PFSK-1 (cell line): Measurements from ENCODE around the gene NLRP5.

Experiments
- FOXP2 ChIP-seq: optimal IDR thresholded peaks from 2 replicates; pipeline ENCODE3; 2011; ENCODE audit warnings: borderline replicate concordance, control low read depth, inconsistent platforms; ENCODE audit not compliant: insufficient read depth; ENCODE audit errors: extremely low read length, extremely low read depth
- POLR2AphosphoS5 ChIP-seq: IDR thresholded peaks from 2 replicates; pipeline ENCODE4 v1.6.1; 2012; ENCODE audit warnings: low read depth, mild to moderate bottlenecking, control low read depth, low read length, moderate library complexity
- SIN3A ChIP-seq: IDR thresholded peaks from 2 replicates; pipeline ENCODE4 v1.6.1; 2012; ENCODE audit warnings: mild to moderate bottlenecking, low read length, moderate library complexity, borderline replicate concordance; ENCODE audit not compliant: insufficient read depth
- TAF1 ChIP-seq: IDR thresholded peaks from 2 replicates; pipeline ENCODE4 v1.6.1; 2012; ENCODE audit warnings: low read length, control low read depth, borderline replicate concordance; ENCODE audit not compliant: insufficient read depth
- TF ChIP-seq, protein P1 (sequence below), 2 experiments: IDR thresholded peaks; 2 replicates each; pipeline versions ENCODE4 v1.6.1 to v1.8.0; 2011 to 2012; ENCODE audit warnings: low read depth in 2 of 2, low read length in 2 of 2, control low read depth in 1 of 2, inconsistent platforms in 1 of 2, mild to moderate bottlenecking in 1 of 2, moderate library complexity in 1 of 2; ENCODE audit not compliant: insufficient read depth in 1 of 2

NLRP5 gene

DNA sequence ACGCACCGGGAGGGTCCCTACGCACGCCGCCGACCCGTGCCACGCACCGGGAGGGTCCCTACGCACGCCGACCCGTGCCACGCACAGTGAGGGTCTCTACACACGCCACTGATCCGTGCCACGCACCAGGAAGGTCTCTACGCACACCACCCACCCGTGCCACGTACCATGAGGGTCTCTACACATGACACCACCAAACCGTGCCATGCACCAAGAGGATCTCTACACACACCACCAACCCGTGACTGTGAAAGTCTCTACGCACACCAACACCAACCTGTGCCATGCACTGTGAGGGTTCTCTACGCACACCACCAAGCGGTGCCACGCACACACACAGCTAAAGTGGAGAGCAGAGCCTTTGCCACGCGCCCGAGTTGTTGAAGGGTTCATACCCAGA, 117.8 kb downstream of the NLRP5 start:
- TF ChIP-seq POLR2AphosphoS5 (no peak), TAF1 (no peak), FOXP2 (no peak), SIN3A (no peak)
- TF ChIP-seq, protein P1, sequence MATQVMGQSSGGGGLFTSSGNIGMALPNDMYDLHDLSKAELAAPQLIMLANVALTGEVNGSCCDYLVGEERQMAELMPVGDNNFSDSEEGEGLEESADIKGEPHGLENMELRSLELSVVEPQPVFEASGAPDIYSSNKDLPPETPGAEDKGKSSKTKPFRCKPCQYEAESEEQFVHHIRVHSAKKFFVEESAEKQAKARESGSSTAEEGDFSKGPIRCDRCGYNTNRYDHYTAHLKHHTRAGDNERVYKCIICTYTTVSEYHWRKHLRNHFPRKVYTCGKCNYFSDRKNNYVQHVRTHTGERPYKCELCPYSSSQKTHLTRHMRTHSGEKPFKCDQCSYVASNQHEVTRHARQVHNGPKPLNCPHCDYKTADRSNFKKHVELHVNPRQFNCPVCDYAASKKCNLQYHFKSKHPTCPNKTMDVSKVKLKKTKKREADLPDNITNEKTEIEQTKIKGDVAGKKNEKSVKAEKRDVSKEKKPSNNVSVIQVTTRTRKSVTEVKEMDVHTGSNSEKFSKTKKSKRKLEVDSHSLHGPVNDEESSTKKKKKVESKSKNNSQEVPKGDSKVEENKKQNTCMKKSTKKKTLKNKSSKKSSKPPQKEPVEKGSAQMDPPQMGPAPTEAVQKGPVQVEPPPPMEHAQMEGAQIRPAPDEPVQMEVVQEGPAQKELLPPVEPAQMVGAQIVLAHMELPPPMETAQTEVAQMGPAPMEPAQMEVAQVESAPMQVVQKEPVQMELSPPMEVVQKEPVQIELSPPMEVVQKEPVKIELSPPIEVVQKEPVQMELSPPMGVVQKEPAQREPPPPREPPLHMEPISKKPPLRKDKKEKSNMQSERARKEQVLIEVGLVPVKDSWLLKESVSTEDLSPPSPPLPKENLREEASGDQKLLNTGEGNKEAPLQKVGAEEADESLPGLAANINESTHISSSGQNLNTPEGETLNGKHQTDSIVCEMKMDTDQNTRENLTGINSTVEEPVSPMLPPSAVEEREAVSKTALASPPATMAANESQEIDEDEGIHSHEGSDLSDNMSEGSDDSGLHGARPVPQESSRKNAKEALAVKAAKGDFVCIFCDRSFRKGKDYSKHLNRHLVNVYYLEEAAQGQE (IDR thresholded peaks at IDR 0.05; ENCODE audit: insufficient read depth in 1 of 2, low read depth in 2 of 2, low read length in 2 of 2), result no peak

DNA sequence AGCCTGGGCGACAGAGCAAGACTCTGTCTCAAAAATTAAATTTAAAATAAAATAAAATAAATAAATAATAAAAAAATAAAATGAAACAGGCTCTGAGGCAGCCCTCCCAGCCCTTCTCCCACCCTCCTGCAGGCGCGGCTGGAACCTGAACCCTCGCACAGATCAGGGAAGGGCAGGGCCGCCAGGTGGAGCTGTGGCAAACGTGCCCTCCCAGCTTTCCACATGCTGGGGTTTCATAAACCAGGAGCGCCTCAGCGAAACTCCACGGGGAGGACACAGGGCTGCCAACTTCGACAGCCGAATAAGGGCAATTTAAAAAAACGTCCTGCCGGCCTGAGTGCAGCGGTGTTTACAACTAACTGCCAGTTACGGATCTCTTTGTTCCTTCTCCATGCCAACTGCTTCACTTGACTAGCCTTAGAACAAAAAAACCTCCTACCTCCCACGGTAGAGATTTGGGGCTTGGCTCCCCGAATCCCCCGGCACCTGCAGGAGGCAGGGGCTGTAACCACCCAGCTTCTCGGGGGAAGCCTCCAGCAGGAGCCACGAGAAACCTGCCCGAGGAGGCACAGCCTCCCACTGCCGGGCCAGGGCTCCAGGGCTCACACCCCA, 118.6 kb downstream of the NLRP5 start:
- TF ChIP-seq POLR2AphosphoS5 (no peak), FOXP2 (peak; percentile 41)
- TF ChIP-seq, protein P1 (IDR thresholded peaks at IDR 0.05; ENCODE audit: insufficient read depth in 1 of 2, low read depth in 2 of 2, low read length in 2 of 2), result no peak

DNA sequence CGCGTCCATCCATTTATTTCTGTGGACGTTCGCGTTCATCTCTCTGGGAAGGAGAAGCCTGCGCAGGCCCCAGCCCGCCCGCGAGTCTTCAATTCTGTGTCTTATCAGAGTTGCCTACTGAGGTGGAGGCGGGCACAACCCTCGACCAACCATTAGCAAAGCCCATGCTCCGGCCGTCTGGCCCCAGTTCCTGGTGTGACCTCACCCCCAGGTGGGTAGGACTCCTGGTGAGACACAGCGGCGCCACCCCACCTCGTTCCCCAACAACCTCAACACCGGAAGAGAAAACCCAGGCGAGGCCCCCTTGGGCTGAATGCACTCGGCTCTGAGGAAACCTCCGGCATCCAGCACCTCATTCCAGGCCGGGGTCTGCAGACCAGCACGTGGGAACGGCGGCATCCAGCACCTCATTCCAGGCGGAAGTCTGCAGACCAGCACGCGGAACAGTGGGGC, 119.8 kb downstream of the NLRP5 start:
- TF ChIP-seq, protein P1 (IDR thresholded peaks at IDR 0.05; ENCODE audit: insufficient read depth in 1 of 2, low read depth in 2 of 2, low read length in 2 of 2), result no peak
- TF ChIP-seq POLR2AphosphoS5, result no peak
- TF ChIP-seq SIN3A, result no peak
- no peak for TF ChIP-seq FOXP2
- no peak for TF ChIP-seq TAF1

DNA sequence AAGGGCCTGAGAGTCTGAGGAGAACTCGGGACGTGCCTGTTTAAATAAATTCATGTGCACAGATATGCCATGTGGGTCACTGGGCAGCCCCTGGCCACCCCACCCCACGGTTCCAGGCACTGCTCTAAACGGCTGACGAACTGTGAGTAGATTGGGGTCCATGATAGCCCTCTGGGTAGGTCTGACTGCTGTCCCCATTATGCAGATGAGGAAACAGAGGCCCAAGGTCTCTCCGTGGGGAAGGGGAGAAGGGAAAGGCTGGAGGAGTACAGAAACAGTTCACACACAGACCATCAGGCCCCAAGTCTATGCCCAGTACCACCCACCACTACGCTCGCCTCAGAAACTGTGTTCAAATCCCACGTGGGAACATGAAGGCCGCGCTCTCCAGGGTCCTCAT, 120.4 kb downstream of the NLRP5 start:
- TF ChIP-seq FOXP2 (no peak), POLR2AphosphoS5 (no peak), SIN3A (no peak), TAF1 (no peak)
- TF ChIP-seq, protein P1 (IDR thresholded peaks at IDR 0.05; ENCODE audit: insufficient read depth in 1 of 2, low read depth in 2 of 2, low read length in 2 of 2), result no peak

DNA sequence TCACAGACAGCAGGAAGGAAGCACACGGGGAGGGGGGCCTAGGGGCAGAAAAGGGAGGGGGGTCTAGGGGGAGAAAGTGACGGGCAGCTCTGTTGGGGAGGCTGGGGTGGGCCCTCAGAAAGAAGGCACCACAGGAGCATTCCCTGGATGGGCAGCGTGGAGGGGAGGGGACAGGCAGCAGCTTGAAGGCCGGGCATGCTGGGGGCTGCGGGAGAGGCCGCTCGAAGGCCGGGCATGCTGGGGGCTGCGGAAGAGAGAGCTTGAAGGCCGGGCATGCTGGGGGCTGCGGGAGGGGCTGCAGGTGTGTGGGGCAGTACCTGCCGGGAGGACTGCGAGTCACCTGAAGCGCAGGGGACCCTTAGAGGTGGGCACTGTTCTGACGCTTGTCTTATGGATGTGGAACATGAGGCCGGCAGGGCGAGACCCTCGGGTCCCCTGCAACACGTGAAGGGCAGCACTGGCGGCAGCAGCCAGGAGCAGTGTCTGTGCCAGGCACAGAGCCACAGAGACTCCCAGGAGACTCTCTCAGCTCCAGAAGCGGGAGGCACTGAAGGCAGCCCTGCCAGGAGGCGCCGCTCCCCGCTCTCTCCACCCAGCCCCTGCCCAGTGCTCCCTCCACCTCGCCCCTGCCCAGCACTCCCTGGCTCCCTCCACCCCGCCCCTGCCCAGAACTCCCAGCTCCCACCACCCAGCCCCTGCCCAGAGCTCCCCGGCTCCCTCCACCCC, 121.2 kb downstream of the NLRP5 start:
- TF ChIP-seq, protein P1 (IDR thresholded peaks at IDR 0.05; ENCODE audit: insufficient read depth in 1 of 2, low read depth in 2 of 2, low read length in 2 of 2), result no peak
- TF ChIP-seq FOXP2, result no peak
- no peak for TF ChIP-seq POLR2AphosphoS5
- TF ChIP-seq SIN3A, result no peak
- no peak for TF ChIP-seq TAF1
